CD14-positive monocyte (primary cell): ENCODE data around the gene DENND4B. TPM values are rescaled to one million over a fixed set of nuclear protein-coding genes. Genes with fewer than 3 reads are reported as not detected.

Source experiments
- DNase-seq, 3 donors: peaks; one replicate each; pipeline ENCODE4 v3.0.0-alpha.2; 2011 to 2022
- H2AFZ ChIP-seq: 2 replicates; pipeline ENCODE4 v1.6.0; 2012; ENCODE audit warnings: mild to moderate bottlenecking, low read depth, low read length, inconsistent platforms; ENCODE audit not compliant: insufficient read depth, poor library complexity, severe bottlenecking
- H3K27ac ChIP-seq, 2 donors: 1 replicate in 1 of 2; 2 replicates in 1 of 2; pipeline ENCODE4 v1.5.1; 2012 to 2013; ENCODE audit warnings: low read length in 2 of 2, control low read depth in 1 of 2, inconsistent platforms in 1 of 2, low read depth in 1 of 2, mild to moderate bottlenecking in 1 of 2
- H3K27me3 ChIP-seq, 2 donors: one replicate each; pipeline versions ENCODE4 v1.6.0 to v1.6.1; 2011 to 2013; ENCODE audit warnings: low read length in 2 of 2; ENCODE audit not compliant: control insufficient read depth in 2 of 2, insufficient read depth in 2 of 2
- H3K36me3 ChIP-seq, 2 donors: replicated peaks in 1 of 2; 1 replicate in 1 of 2; 2 replicates in 1 of 2; pipeline versions ENCODE4 v1.5.1 to v1.6.1; 2012 to 2013; ENCODE audit warnings: low read length in 2 of 2, control low read depth in 1 of 2, inconsistent platforms in 1 of 2, mild to moderate bottlenecking in 1 of 2; ENCODE audit not compliant: insufficient read depth in 2 of 2, control insufficient read depth in 1 of 2
- H3K4me1 ChIP-seq, 2 donors: 1 replicate in 1 of 2; 2 replicates in 1 of 2; pipeline versions ENCODE4 v1.5.1 to v1.6.1; 2012 to 2013; ENCODE audit warnings: low read length in 2 of 2, control low read depth in 1 of 2, inconsistent platforms in 1 of 2, mild to moderate bottlenecking in 1 of 2, moderate library complexity in 1 of 2; ENCODE audit not compliant: insufficient read depth in 2 of 2, control insufficient read depth in 1 of 2
- H3K4me2 ChIP-seq: replicated peaks from 2 replicates; pipeline ENCODE3; 2012; ENCODE audit warnings: low read length, moderate library complexity, mild to moderate bottlenecking; ENCODE audit not compliant: poor library complexity, severe bottlenecking; ENCODE audit errors: extremely low read depth
- H3K4me3 ChIP-seq, 3 experiments: fragments of 200-600 bp in 1 of 3; sonication (generic) in 1 of 3; replicated peaks in 1 of 3; 1 replicate in 2 of 3; 2 replicates in 1 of 3; pipeline ENCODE4 v1.5.1; 2011 to 2013; ENCODE audit warnings: low read length in 3 of 3, mild to moderate bottlenecking in 3 of 3, control low read depth in 2 of 3, low read depth in 2 of 3, inconsistent platforms in 1 of 3, moderate library complexity in 1 of 3
- H3K79me2 ChIP-seq: 2 replicates; pipeline ENCODE4 v1.6.0; 2012; ENCODE audit warnings: mild to moderate bottlenecking, control low read depth, inconsistent platforms, low read length, moderate library complexity; ENCODE audit not compliant: insufficient read depth
- H3K9ac ChIP-seq: 2 replicates; pipeline ENCODE4 v1.6.0; 2017; ENCODE audit warnings: low read length, mild to moderate bottlenecking; ENCODE audit not compliant: insufficient read depth, poor library complexity, severe bottlenecking
- H3K9me3 ChIP-seq, 2 donors: replicated peaks in 1 of 2; 1 replicate in 1 of 2; 2 replicates in 1 of 2; pipeline versions ENCODE4 v1.5.1 to v1.6.1; 2012 to 2013; ENCODE audit warnings: low read length in 2 of 2, control low read depth in 1 of 2; ENCODE audit not compliant: control insufficient read depth in 1 of 2, insufficient read depth in 1 of 2
- H4K20me1 ChIP-seq: 2 replicates; pipeline ENCODE4 v1.6.0; 2012; ENCODE audit warnings: mild to moderate bottlenecking, low read length, control low read depth, moderate library complexity; ENCODE audit not compliant: insufficient read depth
- H3K27ac Mint-ChIP-seq, 7 donors: one replicate each; pipeline ENCODE4 v1.8.0; 2020; ENCODE audit warnings: mild to moderate bottlenecking in 7 of 7, mixed read lengths in 7 of 7, moderate library complexity in 6 of 7, inconsistent platforms in 2 of 7
- H3K27me3 Mint-ChIP-seq, 3 donors: one replicate each; pipeline ENCODE4 v1.8.0; 2021 to 2022; ENCODE audit warnings: low read depth in 3 of 3, mild to moderate bottlenecking in 3 of 3, mixed read lengths in 3 of 3, moderate library complexity in 3 of 3, inconsistent platforms in 1 of 3
- H3K36me3 Mint-ChIP-seq, 2 donors: one replicate each; pipeline ENCODE4 v1.8.0; 2020; ENCODE audit warnings: mixed read lengths in 2 of 2, inconsistent platforms in 1 of 2, mild to moderate bottlenecking in 1 of 2
- H3K4me1 Mint-ChIP-seq: one replicate; pipeline ENCODE4 v1.8.0; 2020; ENCODE audit warnings: mild to moderate bottlenecking, mixed read lengths
- H3K4me3 Mint-ChIP-seq, 2 donors: one replicate each; pipeline ENCODE4 v1.8.0; 2020; ENCODE audit warnings: mild to moderate bottlenecking in 2 of 2, mixed read lengths in 2 of 2, moderate library complexity in 1 of 2
- H3K9me3 Mint-ChIP-seq, 7 donors: one replicate each; pipeline ENCODE4 v1.8.0; 2020 to 2022; ENCODE audit warnings: mixed read lengths in 7 of 7, mild to moderate bottlenecking in 6 of 7, moderate library complexity in 6 of 7, inconsistent platforms in 2 of 7
- CTCF ChIP-seq: fragments of 200-600 bp; IDR thresholded peaks from one replicate; pipeline ENCODE4 v1.8.0; 2022; ENCODE audit warnings: antibody characterized with exemption, mild to moderate bottlenecking
- WGBS: methylation state at CpG from one replicate; pipeline ENCODE4 v1.1.5; 2013; ENCODE audit warnings: missing lambda C conversion rate; ENCODE audit not compliant: insufficient coverage; 5-methylcytosine and 5-hydroxymethylcytosine counted together
- intact Hi-C, 2 donors: fragments of 100-400 bp; cut with micrococcal nuclease; formaldehyde crosslinking; loops; one replicate each; pipeline versions ENCODE4 v1.15.0 to v1.15.1; 2023
- polyA plus RNA-seq, 3 donors: library from polyadenylated mRNA; depleted of rRNA in 1 of 3; unstranded in 2 of 3; stranded (reverse) in 1 of 3; fragments of 300-500 nt in 2 of 3; fragments of >200 nt in 1 of 3; fragmentation: Illumina TruSeq in 2 of 3; gene quantifications; 1 replicate in 2 of 3; 2 replicates in 1 of 3; pipeline ENCODE4 v1.2.3, GENCODE V29; 2012 to 2021

DENND4B gene
- polyA plus RNA-seq, 3 donors: 7.8 to 324 (median 10.9) TPM

- H3K9me3 ChIP-seq: no peaks in the 10 kb centered on the region
- H3K4me2 ChIP-seq: no peak overlapping the region
- Mint-ChIP-seq H3K9me3 (no peaks in the 10 kb centered on the region), H3K27ac (peak overlapping the region in 3 of 7 donors; percentile 12 to 62 (median 25)), H3K4me3 (no peak overlapping the region), H3K36me3 (peaks cover 25 to 44% of the 10 kb centered on the region in 2 donors), H3K27me3 (peaks cover 0 to 1% (median 0%) of the 10 kb centered on the region in 3 donors), H3K4me1 (peaks cover 16% of the 10 kb centered on the region)
- H3K4me3 ChIP-seq: no peak overlapping the region
- peaks cover 20% of the 10 kb centered on the region for H3K79me2 ChIP-seq
- intact Hi-C loops: no loop called here
- no peaks in the 10 kb centered on the region for H3K27me3 ChIP-seq
- no peak overlapping the region for H3K9ac ChIP-seq
- peaks cover 16 to 40% of the 10 kb centered on the region in 2 donors for H3K36me3 ChIP-seq
- DNase-seq: no peak
- no peak overlapping the region for H2AFZ ChIP-seq
- no peaks in the 10 kb centered on the region for H4K20me1 ChIP-seq
- WGBS: no CpG with 5 or more reads among the region's 3 CpGs
- TF ChIP-seq CTCF: no peak
- no peak overlapping the region for H3K27ac ChIP-seq
- H3K4me1 ChIP-seq: peaks cover 13 to 20% of the 10 kb centered on the region in 2 donors
These were observed 48.7 kb upstream of the DENND4B start for GRCh38 chr1:153995202-153995601.

DNA sequence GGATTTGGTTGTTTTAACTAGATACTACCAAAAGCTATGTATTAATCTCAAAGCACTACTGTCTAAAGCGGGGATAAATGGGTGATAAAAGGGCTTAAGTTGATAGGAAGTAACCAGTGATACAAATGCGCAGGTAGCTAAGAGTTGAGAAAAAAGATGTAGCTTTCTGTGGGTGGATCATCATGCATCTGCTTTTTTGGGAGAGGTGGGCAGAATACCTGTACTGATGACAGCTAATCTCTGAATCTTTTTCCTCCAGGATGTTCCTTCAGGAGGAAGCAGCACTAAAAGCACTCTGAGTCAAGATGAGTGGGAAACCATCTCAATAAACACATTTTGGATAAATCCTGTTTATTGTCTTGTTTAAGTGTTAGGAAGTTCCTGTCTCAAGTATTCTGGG, 45.3 kb upstream of the DENND4B start:
- peaks cover 18 to 31% of the 10 kb centered on the region in 2 donors for H3K4me1 ChIP-seq
- peak overlapping the region; percentile 98 to 100 (median 100) for H3K27ac Mint-ChIP-seq
- peak overlapping the region; percentile 88 for H3K4me2 ChIP-seq
- no peaks in the 10 kb centered on the region for H4K20me1 ChIP-seq
- WGBS: no CpG with 5 or more reads among the region's 2 CpGs
- no peak for TF ChIP-seq CTCF
- H3K36me3 Mint-ChIP-seq: peaks cover 25 to 44% of the 10 kb centered on the region in 2 donors
- no peak for DNase-seq
- H3K4me1 Mint-ChIP-seq: peaks cover 25% of the 10 kb centered on the region
- peak overlapping the region in 1 of 2 donors; percentile 100 for H3K27ac ChIP-seq
- H3K27me3 ChIP-seq: no peaks in the 10 kb centered on the region
- peaks cover 0 to 2% (median 0%) of the 10 kb centered on the region in 7 donors for H3K9me3 Mint-ChIP-seq
- intact Hi-C loops: loop anchor here in 1 of 2 donors (5.0 kb wide), 1 partner anchor 280 kb away; the partner anchor contains the start of gene HAX1
- no peak overlapping the region for H3K9ac ChIP-seq
- H2AFZ ChIP-seq: no peak overlapping the region
- H3K4me3 Mint-ChIP-seq: peak overlapping the region; percentile 91 to 97
- no peaks in the 10 kb centered on the region for H3K9me3 ChIP-seq
- H3K4me3 ChIP-seq: peak overlapping the region in 1 of 3 experiments; percentile 97
- peaks cover 0 to 2% (median 0%) of the 10 kb centered on the region in 3 donors for H3K27me3 Mint-ChIP-seq
- H3K36me3 ChIP-seq: peaks cover 16 to 40% of the 10 kb centered on the region in 2 donors
- H3K79me2 ChIP-seq: peaks cover 20% of the 10 kb centered on the region
